OCI-LY1 (cell line): ENCODE data around the gene CACHD1.

Source experiments
- EZH2 ChIP-seq: fragments of 200-600 bp; sonication (generic), shearing (Covaris generic); IDR thresholded peaks from 2 replicates; pipeline ENCODE4 v1.8.0; 2017; ENCODE audit warnings: borderline replicate concordance, mixed run types, mild to moderate bottlenecking, antibody characterized with exemption, low read length, moderate library complexity, mixed read lengths
- TF ChIP-seq, protein P1 (sequence below): fragments of 200-600 bp; sonication (generic), shearing (Covaris generic); IDR thresholded peaks from 2 replicates; pipeline ENCODE4 v1.5.1; 2017; ENCODE audit warnings: mild to moderate bottlenecking, antibody characterized with exemption, low read length, moderate library complexity, mixed read lengths

DNA sequence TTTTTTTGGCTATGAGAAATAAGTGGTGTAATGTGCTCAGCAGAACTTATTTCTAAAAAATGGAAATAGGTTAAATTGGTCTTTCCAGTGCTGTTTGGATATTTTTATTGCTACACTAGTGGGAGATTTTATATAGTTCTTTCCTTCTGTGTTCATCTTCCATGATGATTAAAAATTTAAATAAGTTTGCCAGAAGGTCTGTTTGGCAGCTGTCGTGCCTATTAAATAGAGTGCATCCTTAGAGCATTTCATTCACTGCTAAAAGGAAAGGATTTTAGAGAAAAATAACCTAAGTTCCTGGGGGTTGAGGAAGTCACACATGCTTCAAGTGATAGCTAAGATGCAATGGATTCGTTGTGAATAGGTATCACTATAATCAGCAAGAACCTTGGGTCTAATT, 245.3 kb downstream of the CACHD1 start:
- TF ChIP-seq, protein P1, sequence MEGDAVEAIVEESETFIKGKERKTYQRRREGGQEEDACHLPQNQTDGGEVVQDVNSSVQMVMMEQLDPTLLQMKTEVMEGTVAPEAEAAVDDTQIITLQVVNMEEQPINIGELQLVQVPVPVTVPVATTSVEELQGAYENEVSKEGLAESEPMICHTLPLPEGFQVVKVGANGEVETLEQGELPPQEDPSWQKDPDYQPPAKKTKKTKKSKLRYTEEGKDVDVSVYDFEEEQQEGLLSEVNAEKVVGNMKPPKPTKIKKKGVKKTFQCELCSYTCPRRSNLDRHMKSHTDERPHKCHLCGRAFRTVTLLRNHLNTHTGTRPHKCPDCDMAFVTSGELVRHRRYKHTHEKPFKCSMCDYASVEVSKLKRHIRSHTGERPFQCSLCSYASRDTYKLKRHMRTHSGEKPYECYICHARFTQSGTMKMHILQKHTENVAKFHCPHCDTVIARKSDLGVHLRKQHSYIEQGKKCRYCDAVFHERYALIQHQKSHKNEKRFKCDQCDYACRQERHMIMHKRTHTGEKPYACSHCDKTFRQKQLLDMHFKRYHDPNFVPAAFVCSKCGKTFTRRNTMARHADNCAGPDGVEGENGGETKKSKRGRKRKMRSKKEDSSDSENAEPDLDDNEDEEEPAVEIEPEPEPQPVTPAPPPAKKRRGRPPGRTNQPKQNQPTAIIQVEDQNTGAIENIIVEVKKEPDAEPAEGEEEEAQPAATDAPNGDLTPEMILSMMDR = no peak
- no peak for TF ChIP-seq EZH2
